Fibroblast of the aortic adventitia (primary cell): ENCODE data around the gene PRKCD. TPM values are rescaled to one million over a fixed set of nuclear protein-coding genes. Genes with fewer than 3 reads are reported as not detected.

Source experiments
- DNase-seq: peaks from one replicate; pipeline ENCODE4 v3.0.0-alpha.2; 2010; ENCODE audit warnings: low read depth
- H3K4me3 ChIP-seq: 2 replicates; pipeline ENCODE4 v1.5.1; 2011; ENCODE audit warnings: low read depth, mild to moderate bottlenecking, control low read depth, low read length, moderate library complexity
- CTCF ChIP-seq: IDR thresholded peaks from 2 replicates; pipeline ENCODE4 v1.5.1; 2011; ENCODE audit warnings: mild to moderate bottlenecking, low read length, control low read depth, inconsistent platforms; ENCODE audit not compliant: insufficient read depth
- total RNA-seq: library from RNA; depleted of rRNA; stranded (reverse); fragments of >200 nt; gene quantifications from 2 replicates; pipeline ENCODE4 v1.2.3, GENCODE V29; 2012; ENCODE audit warnings: low replicate concordance

PRKCD gene
- total RNA-seq, 1 donor = 2.9 TPM

- TF ChIP-seq CTCF = no peak
- no peak for DNase-seq
- H3K4me3 ChIP-seq = no peak overlapping the region
Measured at GRCh38 chr3:53200501-53201498, 39.8 kb downstream of the PRKCD start.

GRCh38 chr3:53202331-53203015, 41.5 kb downstream of the PRKCD start:
- no peak overlapping the region for H3K4me3 ChIP-seq
- no peak for TF ChIP-seq CTCF
- DNase-seq = no peak

GRCh38 chr3:53211706-53212702, 51.0 kb downstream of the PRKCD start:
- H3K4me3 ChIP-seq = no peak overlapping the region
- TF ChIP-seq CTCF = no peak
- no peak for DNase-seq

- H3K4me3 ChIP-seq = no peak overlapping the region
- no peak for DNase-seq
- TF ChIP-seq CTCF = no peak
Measured at GRCh38 chr3:53213276-53213675, 52.3 kb downstream of the PRKCD start.

GRCh38 chr3:53215816-53216215, 54.8 kb downstream of the PRKCD start:
- no peak overlapping the region for H3K4me3 ChIP-seq
- TF ChIP-seq CTCF = no peak
- no peak for DNase-seq

- DNase-seq = no peak
- H3K4me3 ChIP-seq = no peak overlapping the region
Measured at GRCh38 chr3:53216723-53217122, 55.7 kb downstream of the PRKCD start.

More at GRCh38 chr3:53216723-53217122, 55.7 kb downstream of the PRKCD start:
- TF ChIP-seq CTCF = no peak
